GM21528 (cell line): ENCODE measurements around the gene PERM1.
"Not testable (repeated sequence)": the region's sequence is repeated elsewhere in the genome, so short reads cannot be mapped to it uniquely, and the experiment has no call there.

Experiments
- ATAC-seq: cut with Tn5 transposase; IDR thresholded peaks from one replicate; pipeline ENCODE4 v1.9.1; 2021; ENCODE audit warnings: mild to moderate bottlenecking, moderate library complexity; ENCODE audit not compliant: unreplicated experiment, low FRiP score

The PERM1 gene

GRCh38 chr1:978835-979743, 2.8 kb downstream of the PERM1 start:
- no peak for ATAC-seq

GRCh38 chr1:978069-978834, 3.6 kb downstream of the PERM1 start:
- ATAC-seq = no peak

GRCh38 chr1:976791-977190, 5.1 kb downstream of the PERM1 start:
- ATAC-seq = not testable (repeated sequence)

- ATAC-seq = no peak
Measured at GRCh38 chr1:975896-976683, 5.8 kb downstream of the PERM1 start.

- no peak for ATAC-seq
Measured at GRCh38 chr1:975365-975764, 6.5 kb downstream of the PERM1 start.

- no peak for ATAC-seq
Measured at GRCh38 chr1:974687-975328, 7.1 kb downstream of the PERM1 start.

- no peak for ATAC-seq
Measured at GRCh38 chr1:974293-974640, 7.6 kb downstream of the PERM1 start.

GRCh38 chr1:973459-974292, 8.2 kb downstream of the PERM1 start:
- ATAC-seq = no peak

- no peak for ATAC-seq
Measured at GRCh38 chr1:972726-973458, 9.0 kb downstream of the PERM1 start.

GRCh38 chr1:971751-972506, 10.0 kb downstream of the PERM1 start:
- ATAC-seq = no peak

- ATAC-seq = no peak
Measured at GRCh38 chr1:970973-971730, 10.7 kb downstream of the PERM1 start.

GRCh38 chr1:970242-970972, 11.5 kb downstream of the PERM1 start:
- no peak for ATAC-seq

GRCh38 chr1:969260-969855, 12.5 kb downstream of the PERM1 start:
- no peak for ATAC-seq

GRCh38 chr1:967466-968343, 14.2 kb downstream of the PERM1 start:
- no peak for ATAC-seq

GRCh38 chr1:966704-967300, 15.1 kb downstream of the PERM1 start:
- ATAC-seq = peak; percentile 59
